ENCODE measurements around the gene PHKG1.
"Not testable (repeated sequence)": the region's sequence is repeated elsewhere in the genome, so short reads cannot be mapped to it uniquely, and the experiment has no call there.

PHKG1 gene

GRCh38 chr7:56079450-56080185, 13.1 kb downstream of the PHKG1 start:
- TF ChIP-seq CTCF (IDR thresholded peaks at IDR 0.05; ENCODE audit: insufficient read depth, low read depth, low read length, missing control alignments) = peak; percentile 74
- no peak overlapping the region for H3K4me3 ChIP-seq (ENCODE audit: low read length)
- peak; percentile 44 for DNase-seq (ENCODE audit: low read depth)

GRCh38 chr7:56078196-56078595, 14.6 kb downstream of the PHKG1 start:
- TF ChIP-seq CTCF (IDR thresholded peaks at IDR 0.05; ENCODE audit: insufficient read depth, low read depth, low read length, missing control alignments) = no peak
- no peak for DNase-seq (ENCODE audit: low read depth)
- no peak overlapping the region for H3K4me3 ChIP-seq (ENCODE audit: low read length)

- no peak for TF ChIP-seq CTCF (IDR thresholded peaks at IDR 0.05; ENCODE audit: insufficient read depth, low read depth, low read length, missing control alignments)
- H3K4me3 ChIP-seq (ENCODE audit: low read length) = no peak overlapping the region
- DNase-seq (ENCODE audit: low read depth) = no peak
Measured at GRCh38 chr7:56077681-56078080, 15.1 kb downstream of the PHKG1 start.

- TF ChIP-seq CTCF (IDR thresholded peaks at IDR 0.05; ENCODE audit: insufficient read depth, low read depth, low read length, missing control alignments) = peak; percentile 93
- DNase-seq (ENCODE audit: low read depth) = peak; percentile 80
- H3K4me3 ChIP-seq (ENCODE audit: low read length) = no peak overlapping the region
Measured at GRCh38 chr7:56074371-56074791, 18.4 kb downstream of the PHKG1 start.

- not testable (repeated sequence) for H3K4me3 ChIP-seq (ENCODE audit: low read length); DNase-seq (ENCODE audit: low read depth)
Measured at GRCh38 chr7:56066376-56066775, 26.4 kb downstream of the PHKG1 start.

GRCh38 chr7:56063882-56064625, 28.7 kb downstream of the PHKG1 start, which contains the start of gene SUMF2:
Gene SUMF2, plus strand, starts transcription at chr7:56064286. Its CDS starts 26 bp downstream, at chr7:56064312.
- no peak for TF ChIP-seq CTCF (IDR thresholded peaks at IDR 0.05; ENCODE audit: insufficient read depth, low read depth, low read length, missing control alignments)
- H3K4me3 ChIP-seq (ENCODE audit: low read length) = peak within 1 kb of the TSS; percentile 91
- peak; percentile 87 for DNase-seq (ENCODE audit: low read depth)

GRCh38 chr7:56063500-56063881, 29.3 kb downstream of the PHKG1 start:
- no peak for DNase-seq (ENCODE audit: low read depth)
- no peak overlapping the region for H3K4me3 ChIP-seq (ENCODE audit: low read length)
- TF ChIP-seq CTCF (IDR thresholded peaks at IDR 0.05; ENCODE audit: insufficient read depth, low read depth, low read length, missing control alignments) = no peak
